ENCODE measurements around the gene FAM89B.

The FAM89B gene

GRCh38 chr11:65559951-65560537, 12.3 kb upstream of the FAM89B start:
- TF ChIP-seq, protein P1, sequence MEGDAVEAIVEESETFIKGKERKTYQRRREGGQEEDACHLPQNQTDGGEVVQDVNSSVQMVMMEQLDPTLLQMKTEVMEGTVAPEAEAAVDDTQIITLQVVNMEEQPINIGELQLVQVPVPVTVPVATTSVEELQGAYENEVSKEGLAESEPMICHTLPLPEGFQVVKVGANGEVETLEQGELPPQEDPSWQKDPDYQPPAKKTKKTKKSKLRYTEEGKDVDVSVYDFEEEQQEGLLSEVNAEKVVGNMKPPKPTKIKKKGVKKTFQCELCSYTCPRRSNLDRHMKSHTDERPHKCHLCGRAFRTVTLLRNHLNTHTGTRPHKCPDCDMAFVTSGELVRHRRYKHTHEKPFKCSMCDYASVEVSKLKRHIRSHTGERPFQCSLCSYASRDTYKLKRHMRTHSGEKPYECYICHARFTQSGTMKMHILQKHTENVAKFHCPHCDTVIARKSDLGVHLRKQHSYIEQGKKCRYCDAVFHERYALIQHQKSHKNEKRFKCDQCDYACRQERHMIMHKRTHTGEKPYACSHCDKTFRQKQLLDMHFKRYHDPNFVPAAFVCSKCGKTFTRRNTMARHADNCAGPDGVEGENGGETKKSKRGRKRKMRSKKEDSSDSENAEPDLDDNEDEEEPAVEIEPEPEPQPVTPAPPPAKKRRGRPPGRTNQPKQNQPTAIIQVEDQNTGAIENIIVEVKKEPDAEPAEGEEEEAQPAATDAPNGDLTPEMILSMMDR (IDR thresholded peaks at IDR 0.05; ENCODE audit: borderline replicate concordance, extremely low read depth, low read length, poor library complexity, severe bottlenecking) = no peak
- TF ChIP-seq EZH2 (IDR thresholded peaks at IDR 0.05; ENCODE audit: borderline replicate concordance, low read depth, low read length, severe bottlenecking) = no peak
- Histone ChIP-seq H3K9ac (ENCODE audit: low read depth, low read length) (no peak overlapping the region), H4K20me1 (ENCODE audit: insufficient read depth, low read length) (peaks cover 5% of the 10 kb centered on the region; the same call in 1 of the 2 replicates), H2AFZ (ENCODE audit: low read depth, low read length) (no peak overlapping the region), H3K4me1 (ENCODE audit: insufficient read depth, low read length) (peaks cover 15% of the 10 kb centered on the region), H3K27ac (ENCODE audit: low read length) (no peak overlapping the region), H3K4me2 (ENCODE audit: insufficient read depth, low read length) (no peak overlapping the region), H3K27me3 (ENCODE audit: insufficient read depth, low read length, poor library complexity) (peaks cover 26% of the 10 kb centered on the region), H3K36me3 (ENCODE audit: insufficient read depth, low read length) (no peaks in the 10 kb centered on the region), H3K9me3 (ENCODE audit: insufficient read depth, low read length, severe bottlenecking) (no peaks in the 10 kb centered on the region), H3K79me2 (ENCODE audit: insufficient read depth, low read length) (no peaks in the 10 kb centered on the region), H3K4me3 (ENCODE audit: low read depth in 1 of 2, low read length in 2 of 2) (no peak overlapping the region)
- ATAC-seq (ENCODE audit: insufficient read depth, low read depth) (no peak), DNase-seq (no peak)

DNA sequence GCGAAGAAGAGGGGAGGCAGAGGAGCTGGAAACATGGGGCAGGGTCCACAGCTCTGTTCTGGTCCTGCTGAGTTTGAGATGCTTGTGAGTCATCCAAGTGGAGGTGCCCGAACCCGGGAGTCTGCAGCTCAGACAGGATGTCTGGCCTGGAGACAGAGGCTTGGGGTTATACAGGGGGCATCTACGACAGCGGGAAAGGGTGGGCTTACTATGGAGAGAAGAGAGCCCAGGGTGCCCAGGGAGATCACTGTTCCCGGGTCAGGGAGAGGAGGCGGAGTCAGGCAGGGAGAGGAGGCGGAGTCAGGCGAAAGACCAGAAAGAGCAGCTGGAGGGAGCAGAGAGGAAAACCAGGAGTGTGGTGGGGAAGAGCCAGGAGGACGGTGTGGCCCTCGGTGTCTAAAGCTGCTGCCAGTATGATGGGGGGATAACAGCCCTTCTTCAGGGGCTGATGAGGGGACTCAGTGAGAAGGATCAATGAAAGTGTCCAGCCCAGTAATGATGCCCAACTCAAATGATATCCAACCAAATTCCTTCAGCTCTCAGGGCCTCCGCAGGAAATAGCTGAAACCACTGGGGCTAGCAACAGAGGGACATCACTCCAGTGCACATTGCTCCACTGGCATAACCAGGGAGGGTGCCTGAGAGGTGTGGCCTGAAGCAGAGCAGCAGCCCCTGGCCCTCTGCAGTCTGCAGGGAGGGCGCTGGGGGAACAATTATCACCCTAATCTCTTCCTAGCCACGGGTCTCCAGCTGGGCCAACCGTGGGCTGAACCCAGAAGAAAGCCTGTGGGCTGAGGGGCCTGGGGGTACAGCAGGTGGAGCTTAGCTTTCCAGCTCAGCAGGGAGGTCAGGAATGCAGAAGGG, 11.6 kb upstream of the FAM89B start:
- no peak overlapping the region for H3K27ac ChIP-seq (ENCODE audit: low read length)

GRCh38 chr11:65562020-65562419, 10.3 kb upstream of the FAM89B start:
- H2AFZ ChIP-seq (ENCODE audit: low read depth, low read length) = no peak overlapping the region
- DNase-seq (no peak), ATAC-seq (ENCODE audit: insufficient read depth, low read depth) (no peak)
- peaks cover 5% of the 10 kb centered on the region; the same call in 1 of the 2 replicates for H4K20me1 ChIP-seq (ENCODE audit: insufficient read depth, low read length)
- H3K27me3 ChIP-seq (ENCODE audit: insufficient read depth, low read length, poor library complexity) = peaks cover 26% of the 10 kb centered on the region
- no peak overlapping the region for H3K9ac ChIP-seq (ENCODE audit: low read depth, low read length)
- no peak overlapping the region for H3K4me2 ChIP-seq (ENCODE audit: insufficient read depth, low read length)
- H3K79me2 ChIP-seq (ENCODE audit: insufficient read depth, low read length) = peaks cover 5% of the 10 kb centered on the region
- TF ChIP-seq, protein P1 (IDR thresholded peaks at IDR 0.05; ENCODE audit: borderline replicate concordance, extremely low read depth, low read length, poor library complexity, severe bottlenecking) = no peak
- TF ChIP-seq EZH2 (IDR thresholded peaks at IDR 0.05; ENCODE audit: borderline replicate concordance, low read depth, low read length, severe bottlenecking) = no peak
- 0 out of 2 replicates have a peak, but pooled peaks cover 5% of the 10 kb centered on the region for H3K36me3 ChIP-seq (ENCODE audit: insufficient read depth, low read length)
- H3K27ac ChIP-seq (ENCODE audit: low read length) = no peak overlapping the region
- H3K4me1 ChIP-seq (ENCODE audit: insufficient read depth, low read length) = peaks cover 17% of the 10 kb centered on the region
- H3K9me3 ChIP-seq (ENCODE audit: insufficient read depth, low read length, severe bottlenecking) = no peaks in the 10 kb centered on the region
- H3K4me3 ChIP-seq (ENCODE audit: low read depth in 1 of 2, low read length in 2 of 2) = no peak overlapping the region

More for the DNA sequence above, 11.6 kb upstream of the FAM89B start:
- H3K79me2 ChIP-seq (ENCODE audit: insufficient read depth, low read length) = no peaks in the 10 kb centered on the region
- DNase-seq = no peak
- H4K20me1 ChIP-seq (ENCODE audit: insufficient read depth, low read length) = peaks cover 5% of the 10 kb centered on the region; the same call in 1 of the 2 replicates
- no peak overlapping the region for H3K9ac ChIP-seq (ENCODE audit: low read depth, low read length)
- peaks cover 26% of the 10 kb centered on the region for H3K27me3 ChIP-seq (ENCODE audit: insufficient read depth, low read length, poor library complexity)
- no peak for ATAC-seq (ENCODE audit: insufficient read depth, low read depth)
- H3K4me2 ChIP-seq (ENCODE audit: insufficient read depth, low read length) = no peak overlapping the region
- H2AFZ ChIP-seq (ENCODE audit: low read depth, low read length) = no peak overlapping the region
- no peaks in the 10 kb centered on the region for H3K36me3 ChIP-seq (ENCODE audit: insufficient read depth, low read length)
- no peak overlapping the region for H3K4me3 ChIP-seq (ENCODE audit: low read depth in 1 of 2, low read length in 2 of 2)
- no peaks in the 10 kb centered on the region for H3K9me3 ChIP-seq (ENCODE audit: insufficient read depth, low read length, severe bottlenecking)
- TF ChIP-seq, protein P1 (IDR thresholded peaks at IDR 0.05; ENCODE audit: borderline replicate concordance, extremely low read depth, low read length, poor library complexity, severe bottlenecking) = no peak
- TF ChIP-seq EZH2 (IDR thresholded peaks at IDR 0.05; ENCODE audit: borderline replicate concordance, low read depth, low read length, severe bottlenecking) = no peak
- peaks cover 12% of the 10 kb centered on the region for H3K4me1 ChIP-seq (ENCODE audit: insufficient read depth, low read length)

Data from DND-41 (cell line).